HG03025 (cell line): ENCODE measurements around the gene OS9.

Experiments
- ATAC-seq: cut with Tn5 transposase; IDR thresholded peaks from one replicate; pipeline ENCODE4 v1.9.1; 2021; ENCODE audit warnings: mild to moderate bottlenecking, moderate library complexity; ENCODE audit not compliant: unreplicated experiment, low FRiP score

OS9 gene

GRCh38 chr12:57732726-57733593 is 39.0 kb downstream of the OS9 start:
- no peak for ATAC-seq

- ATAC-seq = no peak
Measured at GRCh38 chr12:57733928-57734327, 40.0 kb downstream of the OS9 start.

GRCh38 chr12:57734591-57734990 is 40.7 kb downstream of the OS9 start:
- ATAC-seq = no peak

- no peak for ATAC-seq
Measured at GRCh38 chr12:57735198-57735855, 41.4 kb downstream of the OS9 start.

- no peak for ATAC-seq
Measured at GRCh38 chr12:57735952-57736740, 42.2 kb downstream of the OS9 start.

- ATAC-seq = no peak
Measured at GRCh38 chr12:57736741-57737466, 43.0 kb downstream of the OS9 start.

- ATAC-seq = no peak
Measured at GRCh38 chr12:57737467-57738460, 43.8 kb downstream of the OS9 start.

GRCh38 chr12:57738661-57739237 is 44.8 kb downstream of the OS9 start, which contains the start of gene AGAP2:
Gene AGAP2 (minus strand): TSS chr12:57738742. CDS start chr12:57738246, 496 bp downstream.
- no peak for ATAC-seq

- no peak for ATAC-seq
Measured at GRCh38 chr12:57739387-57739786, 45.5 kb downstream of the OS9 start.

- ATAC-seq = no peak
Measured at GRCh38 chr12:57739914-57740538, 46.1 kb downstream of the OS9 start.

GRCh38 chr12:57740656-57741412 is 46.9 kb downstream of the OS9 start:
- no peak for ATAC-seq

- no peak for ATAC-seq
Measured at GRCh38 chr12:57741413-57741789, 47.5 kb downstream of the OS9 start.

GRCh38 chr12:57741844-57742738 is 48.2 kb downstream of the OS9 start:
- ATAC-seq = peak; percentile 39

- no peak for ATAC-seq
Measured at GRCh38 chr12:57743769-57744168, 49.8 kb downstream of the OS9 start.

- ATAC-seq = peak; percentile 16
Measured at GRCh38 chr12:57744194-57744776, 50.4 kb downstream of the OS9 start.

GRCh38 chr12:57744777-57745484 is 51.0 kb downstream of the OS9 start, which contains the start of gene TSPAN31:
Gene TSPAN31 (plus strand): TSS chr12:57745039. CDS start chr12:57745155, 116 bp downstream.
- ATAC-seq = peak; percentile 89
